ENCODE data around the gene ANKRD36B.
"Not testable (repeated sequence)": the region's sequence is repeated elsewhere in the genome, so short reads cannot be mapped to it uniquely, and the experiment has no call there.

ANKRD36B gene

DNA sequence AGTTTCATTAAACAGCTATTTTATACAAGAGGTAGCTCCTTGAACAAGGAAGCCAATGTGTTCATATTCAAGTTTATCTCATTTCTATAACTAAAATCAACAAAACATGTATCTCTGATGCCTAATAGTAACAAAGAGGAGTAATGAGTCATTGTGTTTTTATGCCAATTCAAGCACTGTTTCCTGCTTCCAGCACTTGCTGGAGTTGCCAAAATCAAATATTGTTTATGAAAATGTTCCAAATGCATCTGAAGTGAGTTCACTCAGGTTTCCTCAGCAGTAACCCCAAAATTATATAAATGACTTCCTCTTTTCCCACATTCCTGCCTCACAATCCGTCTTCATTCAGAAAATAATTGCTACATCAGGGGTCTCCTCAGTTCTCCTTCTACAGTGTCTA, 39.2 kb downstream of the ANKRD36B start:
- not testable (repeated sequence) for DNase-seq (ENCODE audit: low spot score); FAIRE-seq

GRCh38 chr2:97549058-97549457, 40.6 kb downstream of the ANKRD36B start:
- FAIRE-seq; DNase-seq (ENCODE audit: low spot score): not testable (repeated sequence)

GRCh38 chr2:97548536-97548935, 41.1 kb downstream of the ANKRD36B start:
- not testable (repeated sequence) for FAIRE-seq; DNase-seq (ENCODE audit: low spot score)

DNA sequence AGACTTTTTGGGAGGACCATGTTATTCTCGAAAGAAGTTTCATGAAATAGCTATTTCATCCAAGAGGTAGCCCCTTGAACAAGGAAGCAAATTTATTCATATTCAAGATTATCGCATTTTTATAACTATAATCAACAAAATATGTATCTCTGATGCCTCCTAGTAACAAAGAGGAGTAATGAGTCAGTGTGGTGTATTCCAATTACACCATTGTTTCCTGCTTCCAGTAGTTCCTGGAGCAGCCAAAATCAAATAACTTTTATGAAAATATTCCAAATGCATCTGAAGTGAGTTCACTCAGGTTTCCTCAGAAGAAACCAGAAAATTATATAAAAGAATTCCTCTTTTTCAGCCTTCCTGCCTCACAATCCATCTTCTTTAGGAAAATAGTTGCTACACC, 43.0 kb downstream of the ANKRD36B start:
- FAIRE-seq (no peak), DNase-seq (ENCODE audit: low spot score) (no peak)

GRCh38 chr2:97544911-97545310, 44.8 kb downstream of the ANKRD36B start:
- DNase-seq (ENCODE audit: low spot score); FAIRE-seq: not testable (repeated sequence)

DNA sequence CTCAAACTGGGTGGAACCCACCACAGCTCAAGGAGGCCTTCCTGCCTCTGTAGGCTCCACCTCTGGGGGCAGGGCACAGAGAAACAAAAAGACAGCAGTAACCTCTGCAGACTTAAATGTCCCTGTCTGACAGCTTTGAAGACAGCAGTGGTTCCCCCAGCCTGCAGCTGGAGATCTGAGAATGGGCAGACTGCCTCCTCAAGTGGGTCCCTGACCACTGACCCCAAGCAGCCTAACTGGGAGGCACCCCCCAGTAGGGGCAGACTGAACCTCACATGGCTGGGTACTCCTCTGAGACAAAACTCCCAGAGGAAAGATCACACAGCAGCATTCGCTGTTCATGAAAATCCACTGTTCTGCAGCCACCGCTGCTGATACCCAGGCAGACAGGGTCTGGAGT, 63.8 kb downstream of the ANKRD36B start:
- not testable (repeated sequence) for DNase-seq (ENCODE audit: low spot score); FAIRE-seq

GRCh38 chr2:97523816-97524215, 65.9 kb downstream of the ANKRD36B start:
- not testable (repeated sequence) for DNase-seq (ENCODE audit: low spot score); FAIRE-seq

- FAIRE-seq; DNase-seq (ENCODE audit: low spot score): not testable (repeated sequence)
Observed at GRCh38 chr2:97522916-97523555, 66.6 kb downstream of the ANKRD36B start.

- DNase-seq (ENCODE audit: low spot score); FAIRE-seq: not testable (repeated sequence)
Observed at GRCh38 chr2:97495651-97496050, 94.0 kb downstream of the ANKRD36B start.

DNA sequence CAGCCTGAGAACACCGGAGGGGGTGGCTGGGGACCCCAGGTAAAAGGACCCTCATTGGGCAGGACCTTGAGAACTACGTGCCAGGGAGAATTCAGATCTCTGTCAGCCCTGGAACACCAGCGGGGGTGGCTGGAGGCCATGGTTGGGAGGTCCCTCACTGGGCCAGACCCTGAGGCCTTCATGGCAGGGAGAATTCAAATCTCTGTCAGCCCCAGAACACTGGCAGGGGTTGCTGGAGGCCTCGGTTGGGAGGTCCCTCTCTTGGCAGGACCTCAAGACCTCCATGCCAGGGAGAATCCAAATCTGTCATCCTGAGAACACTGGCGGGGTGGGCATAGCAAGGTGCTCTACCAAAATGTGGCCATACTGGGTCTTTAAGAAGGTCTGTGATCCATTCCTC, 99.5 kb downstream of the ANKRD36B start:
- not testable (repeated sequence) for FAIRE-seq; DNase-seq (ENCODE audit: low spot score)

All from urothelium cell line (cell line).